ENCODE data around the gene EXTL1. TPM values are rescaled to one million over a fixed set of nuclear protein-coding genes. Genes with fewer than 3 reads are reported as not detected.
"Not testable (repeated sequence)": the region's sequence is repeated elsewhere in the genome, so short reads cannot be mapped to it uniquely, and the experiment has no call there.

EXTL1 gene
- total RNA-seq = not detected in 2 replicates

- DNase-seq (ENCODE audit: low read depth in 2 of 2) = no peak
These were observed at the start of gene EXTL1 for GRCh38 chr1:26021647-26022403. TSS of gene EXTL1 (plus strand) at chr1:26021775. CDS start at chr1:26022647, 872 bp downstream.

DNA sequence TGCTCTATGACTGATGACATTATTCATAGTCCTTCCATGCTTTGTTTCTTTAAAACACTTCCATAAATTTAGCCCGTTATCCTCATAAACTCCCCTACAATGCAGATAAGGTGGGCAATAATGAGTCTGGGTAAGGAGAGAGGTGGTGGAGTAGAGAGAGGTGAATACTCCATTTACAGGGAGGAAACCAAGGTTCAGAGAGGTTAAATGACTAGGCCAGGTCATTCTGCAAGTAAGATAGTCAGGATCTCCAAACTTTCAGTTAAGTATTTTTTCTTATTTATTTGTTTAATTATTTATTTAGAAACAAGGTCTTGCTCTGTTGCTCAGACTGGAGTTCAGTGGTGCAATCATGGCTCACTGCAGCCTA is 49.8 kb upstream of the EXTL1 start:
- DNase-seq (ENCODE audit: low read depth in 2 of 2) = no peak

DNA sequence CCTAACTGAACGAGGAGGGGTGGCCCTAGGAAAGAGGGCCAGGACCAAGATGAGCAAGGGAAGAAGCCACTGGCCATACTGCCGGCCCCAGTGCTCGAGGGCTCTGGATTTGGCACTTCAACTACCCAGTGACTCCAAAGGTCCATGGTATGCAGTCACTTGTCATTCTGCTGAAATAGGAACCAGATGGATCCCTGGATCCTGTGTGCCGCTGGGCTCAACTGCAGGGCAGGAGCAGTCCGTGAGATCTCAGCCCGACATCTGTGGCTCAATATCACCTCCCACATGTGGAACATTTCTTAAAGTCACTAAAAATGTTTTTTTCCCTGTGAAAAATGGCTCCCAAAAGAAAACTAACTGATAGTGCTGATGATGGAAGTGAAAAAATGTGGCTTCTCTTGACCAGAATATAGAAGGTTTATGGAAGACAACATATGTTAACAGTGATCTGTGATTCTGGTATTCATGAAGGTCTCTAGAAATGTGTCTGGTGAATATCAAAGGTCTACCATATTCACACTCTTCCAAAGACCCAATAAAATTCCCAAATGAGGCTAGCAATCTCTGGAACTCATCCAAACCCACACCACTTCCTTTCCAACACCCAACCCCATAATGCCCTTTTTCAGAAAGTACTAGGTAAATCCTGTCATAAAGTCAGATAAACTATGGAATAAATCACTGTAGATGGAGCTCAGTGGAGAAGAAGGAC is 47.8 kb upstream of the EXTL1 start:
- DNase-seq (ENCODE audit: low read depth in 2 of 2) = no peak

DNA sequence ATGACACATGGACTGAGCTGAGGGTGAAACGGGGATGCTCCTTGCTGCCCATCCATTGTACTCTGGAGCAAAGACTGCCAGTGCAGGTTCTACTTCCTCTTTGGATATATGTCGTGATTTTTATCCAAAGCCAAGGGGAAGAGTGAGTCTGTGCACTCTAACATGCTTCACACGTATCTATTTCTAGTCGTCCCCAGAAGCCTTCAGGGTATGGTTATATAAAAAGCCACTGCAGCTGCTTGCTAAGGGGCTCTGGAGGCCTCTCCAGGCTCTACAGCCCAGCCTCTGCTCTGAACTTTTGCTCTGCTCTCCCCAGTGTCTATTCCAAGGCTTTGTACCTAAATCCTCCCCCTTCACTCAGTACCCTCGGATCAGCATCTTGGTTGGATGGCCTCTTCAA is 43.8 kb upstream of the EXTL1 start:
- DNase-seq (ENCODE audit: low read depth in 2 of 2) = no peak

GRCh38 chr1:25978403-25978802 is 43.2 kb upstream of the EXTL1 start:
- DNase-seq (ENCODE audit: low read depth in 2 of 2) = no peak

DNA sequence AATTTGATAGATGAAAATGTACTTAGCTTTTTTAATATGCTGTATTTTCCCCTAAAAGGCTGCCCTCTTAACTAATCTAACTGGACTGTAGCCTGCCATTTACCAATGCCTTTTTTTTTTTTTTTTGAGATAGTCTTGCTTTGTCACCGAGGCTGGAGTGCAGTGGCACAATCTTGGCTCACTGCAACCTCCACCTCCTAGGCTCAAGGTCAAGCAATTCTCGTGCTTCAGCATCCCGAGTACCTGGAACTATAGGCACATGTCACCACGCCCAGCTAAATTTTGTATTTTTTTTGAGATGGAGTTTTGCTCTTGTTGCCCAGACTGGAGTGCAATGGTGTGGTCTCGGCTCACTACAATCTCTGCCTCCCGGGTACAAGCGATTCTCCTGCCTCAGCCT is 42.4 kb upstream of the EXTL1 start:
- no peak for DNase-seq (ENCODE audit: low read depth in 2 of 2)

DNA sequence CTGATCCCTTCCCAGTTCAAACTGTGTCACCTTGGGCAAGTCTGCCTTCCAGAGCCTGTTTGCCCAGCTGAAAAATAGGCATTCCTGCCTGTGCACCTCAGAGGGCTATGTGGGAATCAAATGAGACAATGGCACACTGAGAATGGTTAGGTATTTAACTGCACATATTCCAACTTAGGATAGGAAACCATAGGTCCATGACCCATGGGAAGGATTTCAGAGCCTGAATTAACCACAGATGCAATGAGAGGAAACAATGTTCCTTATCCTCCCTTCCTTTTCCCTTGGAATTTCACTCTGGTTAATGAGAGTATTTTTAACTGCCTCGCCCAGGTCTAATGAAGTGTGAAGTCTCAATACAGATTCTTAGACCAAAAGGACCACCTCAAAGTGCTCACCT is 36.4 kb upstream of the EXTL1 start:
- DNase-seq (ENCODE audit: low read depth in 2 of 2) = no peak

- DNase-seq (ENCODE audit: low read depth in 2 of 2) = no peak
These were observed 35.9 kb upstream of the EXTL1 start for GRCh38 chr1:25985670-25986069.

GRCh38 chr1:25986773-25987172 is 34.8 kb upstream of the EXTL1 start:
- DNase-seq (ENCODE audit: low read depth in 2 of 2) = not testable (repeated sequence)

GRCh38 chr1:25987951-25988350 is 33.6 kb upstream of the EXTL1 start:
- no peak for DNase-seq (ENCODE audit: low read depth in 2 of 2)

DNA sequence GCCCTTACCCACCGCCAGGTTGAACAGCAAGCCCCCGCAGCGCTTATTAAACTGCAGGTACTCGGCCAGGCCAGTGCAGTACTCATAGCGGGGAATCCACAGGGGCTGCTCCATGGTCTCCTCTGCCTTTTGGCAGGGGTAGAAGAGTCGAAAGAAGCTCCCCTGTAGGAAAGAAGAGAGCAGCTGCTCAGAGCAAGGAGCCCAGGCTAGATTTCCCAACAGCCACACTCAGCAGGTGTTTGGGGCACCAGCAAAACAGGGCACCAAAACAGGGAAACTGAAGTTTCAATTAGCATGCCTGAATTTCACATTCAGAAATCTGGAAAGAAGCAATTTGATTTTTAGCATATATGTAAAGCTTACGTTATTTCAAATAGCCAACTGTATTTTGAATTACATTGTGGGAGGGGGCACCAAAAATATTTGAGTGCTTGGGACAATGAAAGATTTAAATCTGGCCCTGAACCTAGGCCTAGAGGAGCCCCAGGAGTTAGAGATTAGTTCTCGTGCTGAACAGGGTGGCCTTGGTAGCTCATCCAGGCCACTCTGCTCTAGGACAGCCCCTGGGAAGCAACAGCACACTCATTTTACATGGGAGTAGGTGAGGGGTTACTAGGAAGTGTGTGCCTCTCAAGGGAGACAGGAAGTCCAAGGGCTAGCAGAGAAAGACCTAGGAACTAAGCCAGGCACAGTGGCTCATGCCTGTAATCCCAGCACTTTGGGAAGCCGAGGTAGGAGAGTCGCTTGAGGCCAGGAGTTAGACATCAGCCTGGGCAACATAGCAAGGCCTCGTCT is 31.9 kb upstream of the EXTL1 start:
- peak; percentile 30 to 46 for DNase-seq (ENCODE audit: low read depth in 2 of 2)

GRCh38 chr1:25990251-25990650 is 31.3 kb upstream of the EXTL1 start:
- no peak for DNase-seq (ENCODE audit: low read depth in 2 of 2)

DNA sequence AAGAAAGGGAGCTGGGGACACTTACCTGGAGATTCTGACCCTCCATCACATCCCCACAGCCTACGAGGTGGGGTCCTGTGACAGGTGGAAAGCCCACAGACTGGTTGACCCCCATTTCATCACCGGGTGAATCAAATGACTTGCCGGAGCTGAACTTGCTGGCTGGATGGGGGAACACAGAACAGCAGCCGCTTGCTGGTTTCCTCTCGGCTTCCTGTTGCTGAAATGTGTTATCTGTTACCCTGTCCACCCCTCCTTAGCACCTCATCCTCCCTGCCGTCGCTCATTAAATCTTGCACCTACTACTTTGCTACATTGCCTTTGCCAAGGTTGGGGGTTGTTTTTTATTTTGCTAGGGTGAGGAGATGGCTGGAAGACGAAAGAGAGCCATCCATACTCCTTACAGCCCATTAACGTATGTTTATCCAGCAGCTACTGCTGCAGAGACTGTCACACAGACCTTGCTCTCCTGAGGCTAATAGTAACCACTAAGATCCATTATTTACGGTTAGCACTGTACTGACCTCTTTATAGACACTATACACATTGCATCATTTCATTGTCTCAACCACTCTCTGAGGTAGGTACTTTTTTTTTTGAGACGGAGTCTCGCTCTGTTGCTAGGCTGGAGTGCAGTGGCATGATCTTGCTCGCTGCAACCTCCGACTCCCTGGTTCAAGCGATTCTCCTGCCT is 30.7 kb upstream of the EXTL1 start:
- DNase-seq (ENCODE audit: low read depth in 2 of 2) = peak; percentile 51 to 56

DNA sequence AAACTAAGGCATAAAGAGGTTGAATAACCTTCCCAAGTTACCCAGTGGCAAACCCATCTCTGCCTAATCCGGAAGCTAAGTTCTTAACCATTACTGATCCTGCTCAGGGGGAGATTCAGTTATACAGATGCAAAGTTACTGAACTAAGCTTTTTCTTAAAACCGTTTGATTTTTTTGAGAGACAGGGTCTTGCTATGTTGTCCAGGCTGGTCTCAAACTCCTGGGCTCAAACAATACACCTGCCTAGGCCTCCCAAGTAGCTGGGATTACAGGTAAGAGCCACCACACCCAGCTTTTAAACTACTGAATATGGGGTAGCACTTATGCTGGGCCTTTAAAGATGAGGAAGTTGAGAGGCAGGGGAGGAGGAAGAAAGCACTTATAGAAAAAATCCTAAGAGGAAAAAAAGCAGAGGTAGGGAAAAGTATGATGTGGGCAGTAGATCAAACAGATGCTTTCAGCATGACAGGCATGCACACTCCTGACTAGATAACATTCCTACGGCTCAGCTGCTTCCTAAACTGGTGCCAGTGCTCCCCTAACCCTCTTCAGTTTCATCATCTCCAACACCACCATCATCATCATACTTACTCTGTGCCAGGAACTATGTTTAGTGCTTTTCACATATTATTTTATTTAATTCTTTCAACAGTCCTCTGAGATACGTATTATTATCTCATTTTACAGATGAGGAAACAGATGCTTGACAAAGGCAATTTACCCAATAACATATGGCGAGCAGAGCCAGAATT is 29.5 kb upstream of the EXTL1 start:
- DNase-seq (ENCODE audit: low read depth in 2 of 2) = peak; percentile 73 to 95

DNA sequence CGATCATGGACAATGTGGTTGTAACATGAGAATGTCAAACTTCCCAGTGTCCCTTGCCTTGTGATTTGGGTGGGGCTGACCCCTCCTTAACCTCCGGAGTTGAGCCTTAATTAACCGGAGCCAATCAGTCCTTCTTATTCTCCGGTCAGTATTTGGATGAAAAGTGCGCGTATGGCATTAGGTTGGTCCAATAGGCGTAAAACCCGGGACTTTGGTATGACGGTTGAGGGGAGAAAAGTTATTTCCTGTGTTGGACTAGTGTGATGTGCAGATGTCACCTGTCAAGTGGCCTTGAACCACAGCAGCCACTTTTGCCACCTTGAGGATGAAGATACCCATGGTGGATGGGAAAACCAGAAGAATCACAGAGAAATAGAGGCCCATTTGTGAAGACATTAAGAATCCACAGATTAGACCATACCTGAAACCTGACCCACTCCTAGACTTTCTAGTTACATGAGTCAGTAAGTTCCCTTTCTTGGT is 28.8 kb upstream of the EXTL1 start:
- DNase-seq (ENCODE audit: low read depth in 2 of 2) = no peak

- DNase-seq (ENCODE audit: low read depth in 2 of 2) = no peak
These were observed 28.2 kb upstream of the EXTL1 start for GRCh38 chr1:25993197-25993951.

GRCh38 chr1:25994402-25995150 is 27.0 kb upstream of the EXTL1 start:
- no peak for DNase-seq (ENCODE audit: low read depth in 2 of 2)

DNA sequence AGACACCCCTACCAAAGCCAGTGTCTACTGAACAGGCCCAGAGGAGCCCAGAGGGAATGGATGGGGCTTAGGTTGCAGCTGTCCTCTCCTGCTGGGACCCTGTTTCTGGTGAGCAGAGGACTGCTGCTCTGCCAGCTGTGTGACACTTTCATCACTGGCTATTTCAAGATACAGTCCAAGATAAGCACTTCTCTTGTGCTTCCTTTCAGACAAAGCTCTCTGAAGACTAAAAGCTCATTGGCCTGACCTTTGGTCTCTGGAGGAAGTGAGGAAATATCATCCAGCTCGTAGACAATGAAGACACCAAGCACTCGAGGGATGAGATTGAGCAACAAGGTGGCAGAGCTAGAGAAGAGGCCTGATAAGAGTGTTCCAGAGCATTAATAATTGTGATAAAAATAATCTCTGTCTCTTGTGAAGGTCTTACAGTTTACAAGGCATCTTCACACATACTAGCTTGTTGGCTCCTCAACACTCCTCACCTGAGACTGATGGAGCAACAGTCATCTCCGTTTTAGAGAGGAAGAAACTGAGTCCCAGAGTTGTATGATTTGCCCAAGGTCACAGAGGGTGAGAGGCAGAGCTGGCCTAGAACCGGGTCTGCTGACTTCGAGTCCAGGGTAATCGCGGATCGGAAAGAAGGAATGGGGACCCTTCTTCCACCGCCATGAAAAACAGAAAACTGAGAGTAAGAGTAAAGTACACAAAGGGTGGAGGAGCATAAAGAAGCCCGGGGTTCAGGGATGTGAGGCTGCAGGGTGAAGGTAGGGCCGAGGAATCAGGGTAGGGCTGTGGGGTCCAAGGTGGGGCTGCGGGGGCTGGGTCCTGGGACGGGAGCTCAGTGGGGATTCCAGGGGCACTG is 24.4 kb upstream of the EXTL1 start:
- DNase-seq (ENCODE audit: low read depth in 2 of 2) = peak in 1 of 2 donors; percentile 43
